IMR-90 (cell line): ENCODE data around the gene MAP3K7CL. TPM values are rescaled to one million over a fixed set of nuclear protein-coding genes. Genes with fewer than 3 reads are reported as not detected.
A peak's percentile ranks its signal among the peaks of the same experiment; 100 is the strongest.

ENCODE experiments used
- ATAC-seq: fragments of 200-7000 bp; cut with Tn5 transposase; 2 replicates; pipeline ENCODE4 v1.9.1; 2020; ENCODE audit warnings: low read depth, mild to moderate bottlenecking, moderate library complexity
- BruUV-seq: library from RNA; stranded (reverse); fragments of 400-500 nt; replicated peaks from 2 replicates; lab custom pipeline; 2021; lab: Mats Ljungman, UMichigan
- CTCF ChIA-PET: fragments of 300-600 bp; formaldehyde crosslinking; extraction: SDS; loops from one replicate; lab custom pipeline; 2021; ENCODE audit warnings: antibody characterized with exemption; lab: Yijun Ruan, JAX
- POLR2A ChIA-PET: fragments of 300-600 bp; sonication (Branson Sonifier 250); formaldehyde crosslinking; loops from one replicate; lab custom pipeline; 2022; ENCODE audit warnings: antibody characterized with exemption; ENCODE audit not compliant: unreplicated experiment; lab: Charles Lee
- DNase-seq: peaks from one replicate; pipeline ENCODE4 v3.0.0; 2013
- H2AFZ ChIP-seq: replicated peaks from 2 replicates; pipeline ENCODE3; 2013; ENCODE audit warnings: low read length, mild to moderate bottlenecking; ENCODE audit not compliant: poor library complexity
- H2AK5ac ChIP-seq: 2 replicates; pipeline ENCODE4 v1.6.1; 2013; ENCODE audit warnings: low read depth, low read length, inconsistent platforms
- H2AK9ac ChIP-seq: replicated peaks from 2 replicates; pipeline ENCODE3; 2013; ENCODE audit warnings: mild to moderate bottlenecking, low read depth, low read length, moderate library complexity; ENCODE audit not compliant: poor library complexity
- H2BK120ac ChIP-seq: 2 replicates; pipeline ENCODE4 v1.6.1; 2013; ENCODE audit warnings: low read depth, low read length, inconsistent platforms
- H2BK15ac ChIP-seq: 3 replicates; pipeline ENCODE4 v1.6.1; 2013; ENCODE audit warnings: low read depth, low read length, inconsistent platforms
- H2BK20ac ChIP-seq: 2 replicates; pipeline ENCODE4 v1.6.1; 2013; ENCODE audit warnings: low read depth, mild to moderate bottlenecking, inconsistent platforms, low read length, moderate library complexity
- H2BK5ac ChIP-seq: 2 replicates; pipeline ENCODE4 v1.6.1; 2013; ENCODE audit warnings: mild to moderate bottlenecking, low read depth, low read length, inconsistent platforms; ENCODE audit not compliant: poor library complexity, severe bottlenecking
- H3K14ac ChIP-seq: replicated peaks from 2 replicates; pipeline ENCODE4 v1.6.1; 2013; ENCODE audit warnings: low read depth, low read length, inconsistent platforms
- H3K18ac ChIP-seq: 2 replicates; pipeline ENCODE4 v1.6.1; 2013; ENCODE audit warnings: low read depth, low read length, control low read depth
- H3K23ac ChIP-seq: 2 replicates; pipeline ENCODE4 v1.6.1; 2013; ENCODE audit warnings: low read depth, low read length, inconsistent platforms
- H3K27ac ChIP-seq: 2 replicates; pipeline ENCODE4 v1.5.1; 2013; ENCODE audit warnings: mild to moderate bottlenecking, control low read depth, low read length; ENCODE audit not compliant: insufficient read depth
- H3K27me3 ChIP-seq: 2 replicates; pipeline ENCODE4 v1.6.1; 2013; ENCODE audit warnings: low read length; ENCODE audit not compliant: control insufficient read depth, insufficient read depth
- H3K36me3 ChIP-seq: 2 replicates; pipeline ENCODE4 v1.6.1; 2013; ENCODE audit warnings: low read length, mixed read lengths; ENCODE audit not compliant: control insufficient read depth, insufficient read depth
- H3K4ac ChIP-seq: 2 replicates; pipeline ENCODE4 v1.6.1; 2013; ENCODE audit warnings: low read depth, low read length, inconsistent platforms
- H3K4me1 ChIP-seq: 2 replicates; pipeline ENCODE4 v1.6.1; 2013; ENCODE audit warnings: low read length, mixed read lengths; ENCODE audit not compliant: control insufficient read depth, insufficient read depth
- H3K4me2 ChIP-seq: 2 replicates; pipeline ENCODE4 v1.6.1; 2013; ENCODE audit warnings: low read depth, mild to moderate bottlenecking, control low read depth, low read length, moderate library complexity
- H3K4me3 ChIP-seq: 2 replicates; pipeline ENCODE4 v1.5.1; 2013; ENCODE audit warnings: low read depth, mild to moderate bottlenecking, control low read depth, low read length, moderate library complexity; ENCODE audit not compliant: insufficient read depth
- H3K56ac ChIP-seq: 2 replicates; pipeline ENCODE4 v1.6.1; 2013; ENCODE audit warnings: low read length, inconsistent platforms; ENCODE audit not compliant: insufficient read depth; ENCODE audit errors: extremely low read depth
- H3K79me1 ChIP-seq, 2 experiments: 2 replicates each; pipeline ENCODE4 v1.6.1; 2013; ENCODE audit warnings: low read length in 2 of 2, inconsistent platforms in 1 of 2, low read depth in 1 of 2
- H3K9ac ChIP-seq: 2 replicates; pipeline ENCODE4 v1.6.1; 2013; ENCODE audit warnings: low read depth, low read length, control low read depth
- H3K9me1 ChIP-seq: 2 replicates; pipeline ENCODE4 v1.6.1; 2013; ENCODE audit warnings: low read length, inconsistent platforms; ENCODE audit not compliant: insufficient read depth
- H3K9me3 ChIP-seq: 2 replicates; pipeline ENCODE4 v1.6.1; 2013; ENCODE audit warnings: low read length; ENCODE audit not compliant: control insufficient read depth, insufficient read depth
- H4K20me1 ChIP-seq: 2 replicates; pipeline ENCODE4 v1.6.1; 2013; ENCODE audit warnings: low read length, inconsistent platforms; ENCODE audit not compliant: insufficient read depth
- H4K5ac ChIP-seq: 2 replicates; pipeline ENCODE4 v1.6.1; 2013; ENCODE audit warnings: mild to moderate bottlenecking, low read depth, low read length, control low read depth
- H4K8ac ChIP-seq, 2 experiments: 2 replicates each; pipeline ENCODE4 v1.6.1; 2013; ENCODE audit warnings: low read depth in 2 of 2, low read length in 2 of 2, control low read depth in 1 of 2, inconsistent platforms in 1 of 2
- H4K91ac ChIP-seq: 2 replicates; pipeline ENCODE4 v1.6.1; 2013; ENCODE audit warnings: low read depth, low read length, inconsistent platforms; ENCODE audit not compliant: insufficient read depth
- BHLHE40 ChIP-seq: fragments of 150-350 bp; IDR thresholded peaks from 2 replicates; pipeline ENCODE4 v1.6.1; 2016; ENCODE audit warnings: mild to moderate bottlenecking, low read depth, low read length
- CEBPB ChIP-seq: IDR thresholded peaks from 2 replicates; pipeline ENCODE4 v1.6.1; 2012; ENCODE audit warnings: low read depth, low read length, improper control_type of control experiment
- CTCF ChIP-seq: conservative IDR thresholded peaks from 2 replicates; pipeline ENCODE4 v1.5.1; 2012; ENCODE audit warnings: mild to moderate bottlenecking, low read depth, low read length, improper control_type of control experiment
- FOS ChIP-seq: fragments of 150-350 bp; IDR thresholded peaks from 2 replicates; pipeline ENCODE4 v1.6.1; 2016; ENCODE audit warnings: low read depth, low read length
- MAFK ChIP-seq: IDR thresholded peaks from 2 replicates; pipeline ENCODE4 v1.6.1; 2012; ENCODE audit warnings: low read depth, low read length, improper control_type of control experiment
- MAZ ChIP-seq: IDR thresholded peaks from 2 replicates; pipeline ENCODE4 v1.6.1; 2012; ENCODE audit warnings: low read depth, mild to moderate bottlenecking, low read length, improper control_type of control experiment, moderate library complexity, borderline replicate concordance
- MXI1 ChIP-seq: IDR thresholded peaks from 2 replicates; pipeline ENCODE4 v1.6.1; 2012; ENCODE audit warnings: low read depth, mild to moderate bottlenecking, low read length, moderate library complexity, borderline replicate concordance
- POLR2A ChIP-seq: IDR thresholded peaks from 2 replicates; pipeline ENCODE4 v1.6.1; 2012; ENCODE audit warnings: mild to moderate bottlenecking, low read depth, low read length
- RAD21 ChIP-seq: IDR thresholded peaks from 2 replicates; pipeline ENCODE4 v1.6.1; 2012; ENCODE audit warnings: low read length, improper control_type of control experiment
- RCOR1 ChIP-seq: IDR thresholded peaks from 2 replicates; pipeline ENCODE4 v1.6.1; 2012; ENCODE audit warnings: mild to moderate bottlenecking, low read length, improper control_type of control experiment; ENCODE audit not compliant: insufficient replicate concordance
- RFX5 ChIP-seq: IDR thresholded peaks from 2 replicates; pipeline ENCODE4 v1.8.0; 2012; ENCODE audit warnings: low read depth, mild to moderate bottlenecking, low read length, moderate library complexity
- SMC3 ChIP-seq: fragments of 150-350 bp; IDR thresholded peaks from 2 replicates; pipeline ENCODE4 v1.6.1; 2016; ENCODE audit warnings: low read depth, mild to moderate bottlenecking, antibody characterized with exemption, low read length, moderate library complexity
- USF2 ChIP-seq: fragments of 150-350 bp; IDR thresholded peaks from 2 replicates; pipeline ENCODE4 v1.6.1; 2017; ENCODE audit warnings: mild to moderate bottlenecking, antibody characterized with exemption, low read length, low read depth
- whole genome bisulfite sequencing, 2 experiments: methylation state at CpG; one replicate each; pipeline versions ENCODE4 v1.1.5 to v1.1.7; 2013; ENCODE audit warnings: missing lambda C conversion rate in 2 of 2; ENCODE audit not compliant: insufficient read length in 1 of 2; ENCODE audit errors: extremely low coverage in 2 of 2; 5-methylcytosine and 5-hydroxymethylcytosine counted together
- dilution Hi-C: fragments of 300-500 bp; cut with HindIII; formaldehyde crosslinking; loops from one replicate; pipeline ENCODE4 v1.14.3; 2018; ENCODE audit warnings: low sequenced_read_pairs; ENCODE audit not compliant: unreplicated experiment
- in situ Hi-C: fragments of 300-500 bp; cut with MboI; formaldehyde crosslinking; loops from 3 replicates; pipeline ENCODE4 v1.14.3; 2019; ENCODE audit warnings: low sequenced_read_pairs, inconsistent platforms, mixed read lengths
- intact Hi-C: fragments of 100-400 bp; cut with micrococcal nuclease; formaldehyde crosslinking; loops from 2 replicates; pipeline ENCODE4 v1.10.0; 2022
- polyA plus RNA-seq, 3 experiments: library from polyadenylated mRNA; depleted of rRNA; stranded (reverse); fragments of >200 nt; gene quantifications; 2 replicates each; pipeline ENCODE4 v1.2.3, GENCODE V29; 2012; ENCODE audit warnings: low replicate concordance in 1 of 3
- total RNA-seq: library from RNA; depleted of rRNA; stranded (reverse); fragments of >200 nt; gene quantifications from 2 replicates; pipeline ENCODE4 v1.2.3, GENCODE V29; 2012

Gene MAP3K7CL
- total and polyA plus RNA-seq, 2 of the 4 experiments (the other 2 are of a cell fraction), result 21.0 to 22.3 TPM

- WGBS, 2 experiments, result 47% methylated on average over 2 of the region's 10 CpGs; no CpG with 5 or more reads in 1 of the 2 experiments
- Histone ChIP-seq H2AK9ac (no peak overlapping the region), H3K4ac (peak overlapping the region; percentile 52; the same call in 1 of the 2 replicates), H3K4me1 (peaks cover 13% of the 10 kb centered on the region), H2BK15ac (peak overlapping the region; percentile 27; the same call in 1 of the 3 replicates), H3K4me3 (no peak overlapping the region), H2BK120ac (peak overlapping the region; percentile 62), H3K36me3 (no peaks in the 10 kb centered on the region), H2AFZ (peak overlapping the region; percentile 77), H4K20me1 (no peaks in the 10 kb centered on the region), H3K27me3 (no peaks in the 10 kb centered on the region), H2BK5ac (no peak overlapping the region), H3K4me2 (no peak overlapping the region), H3K14ac (peak overlapping the region; percentile 44; the same call in 1 of the 2 replicates), H4K91ac (peak overlapping the region; percentile 0; the same call in 1 of the 2 replicates), H3K9me1 (peaks cover 13% of the 10 kb centered on the region), H4K8ac (0 out of 4 replicates have a peak overlapping the region, but pooled peaks of 1 of the 2 experiments have one; percentile 12), H4K5ac (peak overlapping the region; percentile 39; the same call in 1 of the 2 replicates), H2AK5ac (peak overlapping the region; percentile 2; the same call in 1 of the 2 replicates), H2BK20ac (peak overlapping the region; percentile 51; the same call in 1 of the 2 replicates), H3K9ac (no peak overlapping the region), H3K9me3 (no peaks in the 10 kb centered on the region), H3K79me1 (peaks cover 0 to 3% of the 10 kb centered on the region in 2 experiments; a peak in 2 of 4 replicates), H3K23ac (no peak overlapping the region; the same call in 1 of the 2 replicates), H3K27ac (no peak overlapping the region), H3K18ac (no peak overlapping the region), H3K56ac (no peak overlapping the region)
- in situ Hi-C loops, result no loop called here
- ChIA-PET CTCF (no interaction called here), POLR2A (no interaction called here)
- TF ChIP-seq FOS (no peak), MAZ (no peak), RAD21 (no peak), RFX5 (no peak), USF2 (no peak), BHLHE40 (no peak), POLR2A (no peak), RCOR1 (no peak), MAFK (no peak), CEBPB (no peak), CTCF (no peak), SMC3 (no peak), MXI1 (no peak)
- ATAC-seq (no peak), DNase-seq (no peak)
- dilution Hi-C loops, result no loop called here
- intact Hi-C loops, result no loop called here
- no TSS peak for BruUV-seq
These were observed 62.6 kb downstream of the MAP3K7CL start for GRCh38 chr21:29193072-29193471.
